Measurements from ENCODE around the gene OLFM4.

OLFM4 gene

GRCh38 chr13:53088871-53089270 lies 60.3 kb downstream of the OLFM4 start:
- TF ChIP-seq ZNF302 (tag by site-specific recombination; IDR thresholded peaks at IDR 0.05; ENCODE audit: low read depth) (no peak), SP3 (tag by site-specific recombination; IDR thresholded peaks at IDR 0.05) (no peak), ZNF529 (tag by site-specific recombination; IDR thresholded peaks at IDR 0.05; ENCODE audit: insufficient replicate concordance) (no peak), ZNF473 (tag by site-specific recombination; IDR thresholded peaks at IDR 0.05) (no peak)
- ChIA-PET CTCF (no interaction called here), POLR2A (no interaction called here)
- no peak overlapping the region for H3K27ac ChIP-seq (ENCODE audit: extremely low read depth, low read depth, low read length)
- no peaks in the 10 kb centered on the region for H3K9me3 ChIP-seq (ENCODE audit: control insufficient read depth, insufficient read depth, low read depth, low read length)
- no peaks in the 10 kb centered on the region for H3K36me3 ChIP-seq (ENCODE audit: control insufficient read depth in 2 of 2, insufficient read depth in 1 of 2, low read length in 2 of 2)
- H3K4me1 ChIP-seq (ENCODE audit: control insufficient read depth, insufficient read depth, low read length) = no peaks in the 10 kb centered on the region
- H3K4me3 ChIP-seq (ENCODE audit: low read depth, low read length) = no peak overlapping the region

GRCh38 chr13:53089951-53090350 lies 61.3 kb downstream of the OLFM4 start:
- Histone ChIP-seq H3K36me3 (ENCODE audit: control insufficient read depth in 2 of 2, insufficient read depth in 1 of 2, low read length in 2 of 2) (no peaks in the 10 kb centered on the region), H3K4me1 (ENCODE audit: control insufficient read depth, insufficient read depth, low read length) (no peaks in the 10 kb centered on the region), H3K27ac (ENCODE audit: extremely low read depth, low read depth, low read length) (no peak overlapping the region), H3K4me3 (ENCODE audit: low read depth, low read length) (no peak overlapping the region), H3K9me3 (ENCODE audit: control insufficient read depth, insufficient read depth, low read depth, low read length) (no peaks in the 10 kb centered on the region)
- ChIA-PET CTCF (no interaction called here), POLR2A (no interaction called here)
- TF ChIP-seq ZNF23 (tag by site-specific recombination; IDR thresholded peaks at IDR 0.05; ENCODE audit: borderline replicate concordance) (no peak), ZNF843 (tag by site-specific recombination; IDR thresholded peaks at IDR 0.05) (no peak), ZNF350 (tag by site-specific recombination; IDR thresholded peaks at IDR 0.05) (no peak), ZNF513 (tag by site-specific recombination; IDR thresholded peaks at IDR 0.05) (no peak)

DNA sequence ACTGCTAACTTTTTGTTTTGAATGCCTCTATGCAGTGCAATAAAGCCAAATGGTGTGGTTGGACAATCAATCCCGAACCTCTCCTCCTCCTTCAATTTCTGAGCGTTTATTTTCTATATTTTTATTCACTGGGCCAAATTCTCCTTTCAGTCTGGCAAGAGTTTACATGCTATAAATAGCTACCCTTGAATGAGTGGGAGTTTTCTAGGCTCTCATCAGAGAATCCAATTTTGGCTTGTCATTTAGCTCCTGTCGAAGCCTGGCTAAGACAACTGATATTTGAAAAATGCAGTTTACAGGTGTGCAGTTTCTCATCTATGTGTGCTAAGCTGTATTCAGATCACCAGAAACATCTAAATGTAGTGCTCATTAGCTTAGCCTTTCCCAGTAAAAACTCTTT lies 61.8 kb downstream of the OLFM4 start:
- no peak overlapping the region for H3K4me3 ChIP-seq (ENCODE audit: low read depth, low read length)
- H3K36me3 ChIP-seq (ENCODE audit: control insufficient read depth in 2 of 2, insufficient read depth in 1 of 2, low read length in 2 of 2) = no peaks in the 10 kb centered on the region
- no peaks in the 10 kb centered on the region for H3K9me3 ChIP-seq (ENCODE audit: control insufficient read depth, insufficient read depth, low read depth, low read length)
- CTCF ChIA-PET = no interaction called here
- POLR2A ChIA-PET = no interaction called here
- no peaks in the 10 kb centered on the region for H3K4me1 ChIP-seq (ENCODE audit: control insufficient read depth, insufficient read depth, low read length)
- H3K27ac ChIP-seq (ENCODE audit: extremely low read depth, low read depth, low read length) = no peak overlapping the region
- TF ChIP-seq ZNF510 (tag by site-specific recombination; IDR thresholded peaks at IDR 0.05; ENCODE audit: insufficient replicate concordance) = no peak
- no peak for TF ChIP-seq FEZF1 (tag by site-specific recombination; IDR thresholded peaks at IDR 0.05)
- no peak for TF ChIP-seq ZNF776 (tag by site-specific recombination; IDR thresholded peaks at IDR 0.05; ENCODE audit: borderline replicate concordance)
- TF ChIP-seq ZNF426 (tag by site-specific recombination; IDR thresholded peaks at IDR 0.05) = no peak
- TF ChIP-seq, protein P1, sequence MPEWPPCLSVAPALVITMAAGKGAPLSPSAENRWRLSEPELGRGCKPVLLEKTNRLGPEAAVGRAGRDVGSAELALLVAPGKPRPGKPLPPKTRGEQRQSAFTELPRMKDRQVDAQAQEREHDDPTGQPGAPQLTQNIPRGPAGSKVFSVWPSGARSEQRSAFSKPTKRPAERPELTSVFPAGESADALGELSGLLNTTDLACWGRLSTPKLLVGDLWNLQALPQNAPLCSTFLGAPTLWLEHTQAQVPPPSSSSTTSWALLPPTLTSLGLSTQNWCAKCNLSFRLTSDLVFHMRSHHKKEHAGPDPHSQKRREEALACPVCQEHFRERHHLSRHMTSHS (tag by site-specific recombination; IDR thresholded peaks at IDR 0.05) = no peak
- no peak for TF ChIP-seq ZBTB26 (tag by site-specific recombination; optimal IDR thresholded peaks at IDR 0.05)
- no peak for TF ChIP-seq ZNF677 (tag by site-specific recombination; IDR thresholded peaks at IDR 0.05)
- no peak for TF ChIP-seq ZNF473 (tag by site-specific recombination; IDR thresholded peaks at IDR 0.05)
- no peak for TF ChIP-seq ZNF704 (tag by site-specific recombination; IDR thresholded peaks at IDR 0.05)
- TF ChIP-seq OVOL3 (tag by site-specific recombination; IDR thresholded peaks at IDR 0.05) = no peak
- no peak for TF ChIP-seq ZBTB7A (tag by site-specific recombination; IDR thresholded peaks at IDR 0.05; ENCODE audit: low read depth)
- no peak for TF ChIP-seq ZNF19 (tag by site-specific recombination; IDR thresholded peaks at IDR 0.05; ENCODE audit: low read depth)
- TF ChIP-seq, protein P2, sequence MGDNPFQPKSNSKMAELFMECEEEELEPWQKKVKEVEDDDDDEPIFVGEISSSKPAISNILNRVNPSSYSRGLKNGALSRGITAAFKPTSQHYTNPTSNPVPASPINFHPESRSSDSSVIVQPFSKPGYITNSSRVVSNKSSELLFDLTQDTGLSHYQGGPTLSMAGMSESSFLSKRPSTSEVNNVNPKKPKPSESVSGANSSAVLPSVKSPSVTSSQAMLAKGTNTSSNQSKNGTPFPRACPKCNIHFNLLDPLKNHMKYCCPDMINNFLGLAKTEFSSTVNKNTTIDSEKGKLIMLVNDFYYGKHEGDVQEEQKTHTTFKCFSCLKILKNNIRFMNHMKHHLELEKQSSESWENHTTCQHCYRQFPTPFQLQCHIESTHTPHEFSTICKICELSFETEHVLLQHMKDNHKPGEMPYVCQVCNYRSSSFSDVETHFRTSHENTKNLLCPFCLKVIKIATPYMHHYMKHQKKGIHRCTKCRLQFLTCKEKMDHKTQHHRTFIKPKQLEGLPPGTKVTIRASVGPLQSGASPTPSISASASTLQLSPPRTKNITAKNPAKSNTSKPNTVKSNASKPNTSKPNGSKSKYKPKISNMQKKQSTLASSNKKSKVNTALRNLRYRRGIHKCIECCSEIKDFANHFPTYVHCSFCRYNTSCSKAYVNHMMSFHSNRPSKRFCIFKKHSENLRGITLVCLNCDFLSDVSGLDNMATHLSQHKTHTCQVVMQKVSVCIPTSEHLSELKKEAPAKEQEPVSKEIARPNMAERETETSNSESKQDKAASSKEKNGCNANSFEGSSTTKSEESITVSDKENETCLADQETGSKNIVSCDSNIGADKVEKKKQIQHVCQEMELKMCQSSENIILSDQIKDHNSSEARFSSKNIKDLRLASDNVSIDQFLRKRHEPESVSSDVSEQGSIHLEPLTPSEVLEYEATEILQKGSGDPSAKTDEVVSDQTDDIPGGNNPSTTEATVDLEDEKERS (tag by site-specific recombination; IDR thresholded peaks at IDR 0.05) = no peak
- no peak for TF ChIP-seq ZNF629 (tag by site-specific recombination; IDR thresholded peaks at IDR 0.05)

Data from HEK293 (cell line).